HG03159 (cell line): Measurements from ENCODE around the gene CCDC171.
"Not testable (repeated sequence)": the region's sequence is repeated elsewhere in the genome, so short reads cannot be mapped to it uniquely, and the experiment has no call there.

Experiments used
- ATAC-seq: cut with Tn5 transposase; IDR thresholded peaks from one replicate; pipeline ENCODE4 v1.9.1; 2021; ENCODE audit warnings: mild to moderate bottlenecking, moderate library complexity; ENCODE audit not compliant: unreplicated experiment

CCDC171 gene

DNA sequence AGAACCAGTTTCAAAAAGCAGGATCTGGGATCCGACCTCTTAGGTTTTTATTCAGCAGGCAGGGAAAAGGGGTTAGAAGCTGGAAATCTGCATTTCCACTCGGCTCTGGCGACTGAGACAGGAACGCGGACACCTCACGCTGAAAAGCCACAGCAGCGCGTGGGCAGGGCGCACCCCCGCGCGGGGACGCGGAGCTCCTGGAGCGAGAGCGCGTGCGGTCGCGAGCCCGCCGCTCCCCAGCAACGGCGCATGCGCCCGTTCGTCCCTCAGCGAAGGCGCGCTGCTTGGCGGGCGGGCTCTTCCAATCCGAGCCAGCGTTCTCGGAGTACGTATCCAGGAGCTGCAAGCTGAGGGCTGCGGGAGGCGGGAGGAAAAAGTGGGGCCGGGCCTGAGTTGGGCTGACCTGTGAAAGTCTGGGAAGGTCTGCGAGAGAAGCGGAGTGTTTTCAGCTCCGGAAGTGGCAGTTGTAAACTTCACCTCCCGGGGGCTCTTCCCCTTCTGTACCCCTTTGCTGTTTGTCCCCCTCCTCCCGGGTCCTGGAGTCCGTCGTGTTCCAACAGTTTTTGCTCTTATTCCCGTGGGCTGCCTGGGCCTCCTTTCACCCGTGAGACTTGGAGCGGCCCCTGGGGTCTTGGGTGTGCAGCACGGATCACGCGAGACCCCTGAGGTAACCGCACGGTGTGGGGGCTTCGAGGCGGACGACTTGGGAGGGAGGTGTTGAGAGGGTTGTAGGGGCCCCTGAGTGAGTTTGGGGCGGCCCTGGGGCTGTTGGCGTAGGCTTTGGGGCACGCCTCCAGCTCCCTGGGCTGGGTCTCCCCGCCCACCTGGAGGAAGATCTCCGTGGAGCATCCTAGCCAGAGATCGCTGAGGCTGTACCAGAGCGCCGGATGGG lies at the start of gene CCDC171:
Gene CCDC171 (plus strand): TSS at position 408 of the 892 bp plus-strand sequence. CDS start 11,046 bp downstream, outside the sequence.
- ATAC-seq = peak; percentile 68

DNA sequence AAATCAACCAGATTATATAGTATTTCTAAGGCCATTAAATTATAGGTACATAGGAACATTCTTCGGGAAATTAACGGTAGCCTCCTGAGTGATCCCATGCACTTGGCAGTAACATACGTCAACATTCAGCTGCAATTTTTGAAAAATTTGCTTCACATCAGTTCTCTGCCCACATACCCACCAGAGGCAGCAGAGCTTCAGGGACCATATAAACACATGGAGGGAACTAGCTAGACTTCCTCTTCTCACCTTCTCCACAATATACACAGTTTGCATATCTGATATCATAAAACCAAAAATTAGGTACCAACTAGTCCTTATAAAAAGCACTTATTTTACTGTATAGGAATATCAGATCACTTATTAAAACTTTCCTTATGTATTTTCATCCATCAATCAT lies 46.9 kb upstream of the CCDC171 start:
- ATAC-seq = no peak

DNA sequence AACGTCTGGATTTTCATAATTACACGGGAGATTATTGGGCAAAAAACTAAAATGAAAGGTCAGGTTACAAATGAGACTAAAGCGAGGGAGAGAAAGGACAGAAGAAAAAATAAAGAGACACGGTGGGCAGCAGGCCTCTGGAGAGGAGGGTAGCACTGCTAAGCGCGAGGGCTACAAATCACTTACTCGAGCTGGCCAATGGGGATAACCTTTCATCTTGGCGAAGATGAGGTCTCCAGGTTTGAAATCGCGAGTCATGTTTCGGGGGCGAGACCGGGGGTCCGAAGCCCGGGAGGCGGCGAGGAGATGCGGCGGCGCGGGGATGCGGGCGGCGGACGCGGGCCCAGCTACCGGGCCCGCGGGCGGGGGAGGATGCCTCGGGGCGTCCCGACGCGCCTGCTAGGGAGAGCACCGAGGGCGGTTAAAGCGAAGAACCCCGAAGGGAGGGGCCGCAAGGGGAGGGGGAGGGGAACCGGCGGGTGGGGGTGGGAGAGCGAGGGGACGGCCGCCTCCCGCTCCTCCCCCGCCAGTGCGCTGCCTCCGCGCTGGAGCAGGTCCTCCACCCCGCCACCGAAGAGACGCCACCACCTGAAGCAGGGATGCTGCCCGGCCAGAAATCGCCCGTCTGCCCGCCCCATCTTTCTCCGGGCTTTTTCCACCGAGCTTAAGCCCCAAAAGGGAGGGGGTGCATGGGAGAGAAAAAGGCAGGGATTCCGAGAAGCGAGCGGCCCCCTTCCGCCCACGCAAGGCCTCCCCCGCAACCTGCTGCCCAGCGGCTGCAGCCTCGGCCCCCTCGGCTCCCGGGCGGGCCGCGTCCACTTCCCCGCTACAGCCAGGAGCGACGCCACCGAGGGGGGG lies 42.7 kb upstream of the CCDC171 start:
- peak; percentile 43 for ATAC-seq

DNA sequence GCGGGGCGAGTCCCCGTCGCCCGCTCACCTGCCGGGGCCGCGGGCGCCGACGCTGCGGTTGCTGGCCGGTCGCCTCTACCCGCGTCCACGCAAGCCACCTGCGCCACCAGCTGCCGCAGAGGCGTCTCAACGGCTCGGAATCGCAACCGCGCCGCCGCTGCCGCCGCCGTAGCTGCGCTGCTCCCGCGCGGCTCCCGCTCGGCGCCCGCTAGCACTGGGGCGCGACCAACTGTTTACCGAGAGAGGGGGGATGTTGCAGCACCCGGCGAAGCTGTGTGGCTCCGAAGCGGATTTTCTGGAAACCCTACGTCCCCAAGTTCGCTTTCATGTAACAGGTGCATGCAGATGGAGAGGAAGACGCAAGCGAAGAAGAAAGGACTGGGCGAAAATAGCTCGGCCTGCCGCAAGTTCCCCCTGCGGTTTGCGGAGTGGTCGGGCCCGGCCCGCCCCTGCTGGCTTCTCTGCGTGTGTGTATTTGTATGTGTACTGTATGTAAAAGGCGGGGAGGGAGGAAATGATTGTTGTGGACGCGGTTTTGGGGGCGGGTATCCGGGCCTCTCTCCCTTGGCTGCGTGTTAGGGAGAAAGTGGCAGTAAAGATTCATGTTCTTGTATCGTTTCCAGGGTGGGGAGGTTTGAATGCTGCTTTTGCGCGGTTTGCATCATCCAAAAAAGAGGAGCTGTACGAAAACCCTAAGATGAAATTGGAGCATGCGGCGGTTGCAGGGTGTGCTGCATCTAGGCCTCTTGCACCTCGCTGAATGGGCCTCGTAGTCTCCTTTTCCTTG lies 41.9 kb upstream of the CCDC171 start, which contains the start of gene PSIP1:
Gene PSIP1 (minus strand): TSS at position 182 of the 787 bp plus-strand sequence. CDS start 782 bp downstream, outside the sequence.
- ATAC-seq = peak; percentile 78

DNA sequence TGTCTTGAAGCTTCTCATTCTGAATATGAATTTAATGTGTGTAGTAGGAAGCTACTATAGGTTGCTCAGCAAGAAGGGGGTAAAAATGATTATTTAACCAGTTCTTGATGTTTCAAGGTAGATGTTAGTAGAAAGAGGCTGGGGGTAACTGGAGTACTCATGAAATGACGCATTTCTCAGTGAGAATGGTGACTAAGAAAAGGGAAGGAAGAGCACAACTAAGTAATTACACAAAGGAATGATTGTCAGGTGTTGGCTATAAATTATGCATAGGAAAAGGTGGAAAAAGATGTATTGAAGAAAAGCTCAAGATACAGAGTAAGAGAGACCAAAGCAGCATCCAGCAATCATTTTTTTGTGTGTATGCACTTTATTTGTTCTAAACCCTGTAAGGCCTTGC lies 40.6 kb upstream of the CCDC171 start:
- ATAC-seq = no peak

DNA sequence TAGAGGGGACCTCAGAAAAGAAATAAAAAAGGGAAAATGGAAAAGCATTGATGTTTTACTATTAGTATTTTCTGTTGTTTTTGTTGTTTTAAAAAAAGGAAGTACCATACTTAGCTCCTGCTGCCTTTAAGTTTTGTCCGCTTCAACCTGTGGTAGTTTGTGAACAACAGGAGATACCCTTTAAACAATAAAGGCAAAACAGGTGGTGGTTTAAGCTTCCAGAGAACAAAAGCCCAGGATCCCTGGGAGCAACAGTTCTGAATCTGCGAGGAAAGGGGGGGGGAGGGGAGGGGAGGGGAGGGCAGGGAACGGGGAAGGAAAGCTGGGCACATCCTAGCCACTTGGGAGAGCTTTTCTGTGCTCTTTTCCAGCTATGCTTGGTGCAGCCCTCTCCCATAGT lies 40.0 kb upstream of the CCDC171 start:
- ATAC-seq = no peak

DNA sequence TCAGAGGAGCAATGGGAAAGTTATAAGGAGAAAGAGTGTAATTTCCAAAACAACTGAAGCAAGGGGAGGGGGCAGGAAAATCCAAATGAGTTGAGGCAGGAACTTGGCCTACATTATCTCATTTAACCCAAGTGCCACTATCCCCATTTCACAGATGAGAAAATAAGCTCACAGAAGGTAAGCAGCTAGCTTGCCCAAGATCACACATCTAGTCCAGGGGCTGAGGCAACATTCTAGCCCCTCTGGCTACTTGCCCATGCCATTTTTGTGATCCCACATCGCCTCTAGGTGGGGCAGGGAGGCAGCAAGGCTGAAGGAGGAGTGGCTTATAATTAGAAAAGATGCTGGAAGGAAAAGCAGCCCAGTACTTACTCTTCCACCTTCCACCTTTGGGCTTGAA lies 39.5 kb upstream of the CCDC171 start:
- ATAC-seq = no peak

DNA sequence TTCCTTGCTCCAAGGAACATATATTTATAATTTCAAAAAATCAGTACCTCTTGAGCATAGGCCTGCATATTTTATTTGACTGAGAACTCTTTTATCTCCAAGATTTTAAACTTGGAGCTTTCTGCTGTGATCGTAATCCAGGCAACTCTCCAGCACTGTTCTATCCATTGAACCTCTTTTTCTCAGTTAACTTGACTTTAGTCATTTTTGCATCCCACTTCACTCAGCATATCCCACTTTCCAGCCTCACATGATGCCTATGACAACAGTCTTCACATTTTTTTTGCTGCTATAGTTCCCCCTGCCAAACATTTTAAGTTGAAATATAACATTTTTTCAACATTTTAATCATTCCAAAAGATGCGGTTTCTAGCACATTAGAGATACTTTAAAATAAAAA lies 33.0 kb upstream of the CCDC171 start:
- ATAC-seq = no peak

DNA sequence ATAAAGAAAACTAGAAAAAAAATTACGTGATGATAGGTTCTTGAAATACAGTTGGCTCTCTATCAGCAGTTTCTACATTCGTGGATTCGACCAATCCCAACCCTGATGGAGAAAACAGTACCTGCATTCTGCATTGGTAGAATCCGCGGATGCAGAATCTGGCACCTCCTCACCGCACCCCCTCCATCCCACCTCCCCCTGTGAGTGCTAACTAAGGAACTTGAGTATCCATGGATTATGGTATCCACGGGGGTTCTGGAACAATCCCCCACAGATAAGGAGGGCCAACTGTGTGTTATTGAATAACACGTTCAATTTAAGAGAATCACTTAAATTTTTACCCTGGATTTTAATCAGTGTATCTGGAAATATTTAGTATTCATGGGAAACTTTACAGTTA lies 31.6 kb upstream of the CCDC171 start:
- no peak for ATAC-seq

DNA sequence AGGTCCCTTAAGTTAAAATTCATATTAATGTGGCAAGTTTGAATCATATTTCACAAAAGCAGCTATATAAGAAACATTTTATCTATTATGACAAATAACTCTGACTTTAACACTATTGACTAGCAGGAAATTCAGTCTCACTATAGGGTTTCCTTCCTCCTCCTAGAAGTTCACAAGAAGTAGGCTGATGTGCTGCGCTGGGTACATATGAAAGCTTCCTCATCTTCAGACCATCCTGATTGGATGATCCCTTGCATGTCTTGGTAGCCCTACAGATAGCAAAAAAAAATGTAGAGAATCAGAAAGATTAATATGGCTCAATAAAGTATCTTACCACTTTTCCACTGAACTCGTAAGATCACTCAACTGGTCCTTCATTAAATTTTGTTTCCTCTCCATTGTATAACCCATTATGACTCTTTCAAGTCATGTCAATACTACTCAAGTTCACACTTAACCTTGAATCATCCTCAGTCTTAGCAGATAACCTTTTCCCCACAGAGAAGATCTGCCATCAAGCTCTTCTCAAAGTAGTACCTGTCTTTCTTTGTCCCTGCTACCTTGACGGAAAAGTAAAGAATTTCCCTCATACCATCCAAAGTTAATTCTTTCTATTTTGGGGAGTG lies 30.6 kb upstream of the CCDC171 start:
- ATAC-seq = no peak

DNA sequence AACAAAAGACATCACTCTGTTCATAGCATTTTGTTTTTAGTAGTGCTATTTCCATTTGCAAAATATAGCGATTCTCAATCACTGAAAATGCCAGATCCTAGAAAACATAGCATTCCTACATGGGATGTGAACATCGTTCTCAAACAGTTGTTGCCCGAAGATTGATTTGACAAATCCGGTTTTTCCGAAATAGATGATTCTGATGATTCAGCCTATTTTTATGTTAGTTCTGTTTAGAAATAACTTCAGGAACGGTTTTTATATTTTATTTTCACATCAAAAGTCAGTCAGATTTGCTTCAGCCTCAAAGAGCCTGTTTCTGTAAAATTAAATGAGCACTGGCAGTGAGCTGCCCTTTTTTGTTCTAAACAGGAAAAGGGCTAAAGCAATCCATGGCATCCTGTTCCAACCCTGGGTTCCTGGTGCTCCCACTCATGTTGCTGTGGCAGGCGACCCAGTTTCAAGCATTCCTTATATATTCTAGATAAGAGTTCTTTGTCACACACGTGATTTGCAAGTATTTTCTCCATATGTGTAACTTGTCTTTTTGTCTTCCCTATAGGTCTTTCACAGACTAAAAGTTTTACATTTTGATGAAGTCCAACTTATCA lies 27.9 kb upstream of the CCDC171 start:
- no peak for ATAC-seq

DNA sequence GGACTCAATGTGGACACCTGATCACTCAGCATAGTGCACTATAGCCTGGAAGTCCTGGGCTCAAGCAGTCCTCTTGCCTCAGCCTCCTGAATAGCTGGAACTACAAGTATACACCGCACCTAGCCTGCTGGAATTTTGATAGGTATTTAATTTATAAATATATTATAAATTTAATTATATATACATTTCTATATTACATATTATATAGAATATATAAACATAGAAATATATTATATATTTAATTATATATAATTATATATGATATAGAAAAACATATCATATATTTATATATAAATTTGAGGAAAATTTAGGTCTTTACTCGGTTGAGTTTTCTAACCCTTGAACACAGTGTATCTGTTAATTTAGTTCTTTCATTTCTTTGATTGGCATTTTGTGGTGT lies 26.9 kb upstream of the CCDC171 start:
- ATAC-seq = no peak

DNA sequence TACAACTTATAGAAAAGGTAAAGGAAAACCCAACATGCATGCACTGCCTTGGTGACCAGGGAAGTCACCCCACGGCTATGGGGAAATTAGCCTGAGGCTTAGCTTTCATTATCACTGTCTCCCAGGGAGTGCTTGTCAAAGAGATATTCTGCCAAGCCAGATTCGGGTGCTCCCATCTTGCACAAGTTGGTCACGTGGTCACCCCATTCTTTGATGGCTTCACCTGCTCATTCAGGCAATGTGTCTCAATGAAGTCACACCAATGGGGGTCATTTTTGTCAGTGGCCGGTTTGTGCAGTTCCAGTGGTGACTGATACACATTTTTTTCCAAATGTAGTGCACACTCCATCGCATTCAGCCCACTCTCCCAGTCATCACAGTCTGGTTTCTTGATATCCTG lies 25.8 kb upstream of the CCDC171 start:
- not testable (repeated sequence) for ATAC-seq

DNA sequence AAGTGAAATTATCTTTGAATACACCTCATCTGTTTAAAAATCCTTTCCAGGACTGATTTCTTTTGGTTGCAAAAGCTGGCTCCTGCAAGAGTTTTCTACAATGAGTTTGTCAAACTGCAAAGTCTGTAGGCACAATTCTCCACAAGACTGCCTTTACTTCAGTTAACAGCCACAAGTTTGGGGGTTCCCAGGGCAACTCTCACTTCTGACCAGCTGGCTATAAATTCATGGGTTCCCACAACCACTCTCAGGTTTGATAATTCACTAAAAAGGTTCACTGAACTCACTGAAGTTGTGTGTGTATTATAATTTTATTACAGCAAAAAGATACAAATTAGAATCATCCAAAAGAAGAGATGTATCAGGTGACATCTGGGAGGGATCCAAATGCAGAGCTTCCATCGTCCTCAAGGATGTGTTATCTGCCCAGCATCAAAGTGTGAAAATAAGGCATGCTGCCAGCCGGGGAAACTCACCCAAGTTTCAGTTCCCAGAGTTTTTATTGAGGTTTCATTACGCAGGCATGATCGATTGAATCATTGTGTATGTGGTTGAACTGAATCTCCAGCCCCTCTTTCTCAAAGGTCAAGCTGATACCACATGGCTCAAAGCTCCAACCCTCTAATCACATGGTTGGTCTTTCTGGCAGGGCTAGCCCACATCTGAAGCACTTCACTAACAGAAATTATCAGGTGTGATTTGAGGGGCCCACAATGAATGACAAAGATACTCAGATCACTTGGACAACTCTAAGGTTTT lies 23.1 kb upstream of the CCDC171 start:
- ATAC-seq = peak; percentile 81

DNA sequence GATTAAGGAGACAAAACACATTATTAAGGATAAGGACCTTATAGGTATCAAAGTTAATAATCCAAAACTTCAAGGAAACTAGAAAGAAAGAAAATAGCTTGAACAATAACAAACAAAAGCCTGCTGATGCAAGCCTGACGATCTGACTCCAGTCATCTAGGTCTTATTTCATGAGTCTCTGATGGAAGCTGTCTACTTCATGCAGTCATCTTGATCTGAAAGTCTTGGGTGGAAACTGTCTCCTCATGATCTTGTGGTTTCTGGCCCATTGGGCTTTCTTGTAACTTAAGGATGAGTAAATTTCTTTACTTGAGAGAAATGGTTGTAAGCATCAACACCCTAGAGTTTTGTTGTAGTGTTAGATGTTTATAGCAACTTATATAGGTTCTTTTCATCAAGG lies 21.5 kb upstream of the CCDC171 start:
- ATAC-seq = peak; percentile 38

DNA sequence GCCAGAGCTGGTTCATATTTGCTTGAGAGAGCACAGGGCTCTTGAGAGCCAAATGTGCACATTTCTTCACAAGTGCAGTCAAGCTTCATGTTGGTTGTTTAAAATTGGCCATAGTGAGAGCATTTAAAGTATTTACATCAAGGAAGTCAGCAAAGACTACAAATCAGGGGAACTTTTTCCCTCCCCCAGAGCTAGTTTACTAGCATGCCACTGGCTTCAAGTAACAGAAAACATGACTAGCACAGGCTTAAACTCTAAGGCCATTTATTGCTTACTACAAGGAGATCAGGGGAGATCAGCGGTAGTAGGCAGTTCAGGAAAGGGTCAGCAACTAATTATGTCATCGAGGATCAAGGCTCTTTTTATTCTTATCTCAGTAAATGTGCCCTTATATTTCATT lies 11.0 kb upstream of the CCDC171 start:
- ATAC-seq = no peak

DNA sequence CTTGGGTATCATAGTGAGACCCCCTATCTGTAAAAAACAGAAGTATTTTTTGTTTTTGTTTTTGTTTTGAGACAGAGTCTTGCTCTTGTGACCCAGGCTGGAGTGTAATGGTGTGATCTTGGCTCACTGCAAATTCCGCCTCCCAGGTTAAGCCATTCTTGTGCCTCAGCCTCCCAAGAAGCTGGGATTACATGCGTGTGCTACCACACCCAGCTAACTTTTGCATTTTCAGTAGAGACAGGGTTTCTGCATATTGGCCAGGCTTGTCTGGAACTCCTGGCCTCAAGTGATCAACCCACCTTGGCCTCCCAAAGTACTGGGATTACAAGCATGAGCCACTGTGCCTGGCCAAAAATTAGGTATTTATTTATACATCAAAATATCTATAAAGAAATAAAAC lies 10.2 kb upstream of the CCDC171 start:
- no peak for ATAC-seq

DNA sequence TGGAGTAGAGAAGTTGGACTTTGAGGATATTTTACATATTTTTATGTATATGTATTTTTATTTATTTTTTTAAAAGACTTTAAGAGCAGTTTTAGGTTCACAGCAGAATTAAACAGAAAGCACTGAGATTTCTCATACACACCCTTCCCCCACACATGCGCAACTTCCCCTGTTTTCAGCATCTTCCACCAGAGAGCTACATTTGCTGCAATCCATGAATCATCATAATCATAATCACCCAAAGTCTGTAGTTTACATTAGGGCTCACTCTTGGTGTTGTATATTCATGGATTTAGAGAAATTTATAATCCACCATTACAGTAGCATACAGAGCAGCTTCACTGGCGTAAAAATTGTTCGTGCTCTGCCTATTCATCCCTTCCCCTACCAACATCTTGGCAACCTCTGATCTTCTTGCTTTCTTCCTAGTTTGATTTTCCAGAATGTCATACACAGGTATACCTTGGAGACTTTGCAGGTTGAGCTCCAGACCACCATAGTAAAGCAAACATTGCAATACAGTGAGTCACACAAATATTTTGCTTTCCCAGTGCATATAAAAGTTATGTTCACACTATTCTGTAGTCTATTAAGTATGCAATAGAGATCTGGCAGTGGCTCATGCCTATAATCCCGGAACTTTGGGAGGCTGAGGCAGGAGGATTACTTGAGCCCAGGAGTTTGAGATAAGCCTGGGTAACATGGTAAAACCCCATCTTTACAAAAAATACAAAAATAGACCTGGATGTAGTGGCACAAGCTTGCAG lies 9.6 kb upstream of the CCDC171 start:
- ATAC-seq = no peak

DNA sequence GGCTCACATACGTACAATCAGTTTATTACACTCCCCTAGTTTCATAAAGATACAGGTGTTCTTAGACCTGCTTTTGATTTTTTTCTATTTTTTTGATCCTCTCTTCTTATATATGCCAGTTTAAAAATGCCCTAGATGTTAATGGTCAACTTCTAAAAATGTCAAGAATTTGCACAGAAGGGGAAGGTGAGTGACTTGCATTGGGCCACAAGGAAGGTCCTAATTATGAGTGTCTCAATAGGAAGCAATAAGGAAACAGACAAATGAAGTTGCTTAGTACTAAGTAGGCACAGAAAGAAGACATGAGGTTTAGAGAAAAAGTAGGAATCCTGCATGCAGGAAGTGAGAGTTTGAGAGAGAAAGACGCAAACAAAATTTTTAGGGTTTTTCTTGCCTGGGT lies 3.2 kb upstream of the CCDC171 start:
- no peak for ATAC-seq
